ENCODE results near the gene RRM1.
"Not testable (repeated sequence)": the region's sequence is repeated elsewhere in the genome, so short reads cannot be mapped to it uniquely, and the experiment has no call there.

The RRM1 gene

DNA sequence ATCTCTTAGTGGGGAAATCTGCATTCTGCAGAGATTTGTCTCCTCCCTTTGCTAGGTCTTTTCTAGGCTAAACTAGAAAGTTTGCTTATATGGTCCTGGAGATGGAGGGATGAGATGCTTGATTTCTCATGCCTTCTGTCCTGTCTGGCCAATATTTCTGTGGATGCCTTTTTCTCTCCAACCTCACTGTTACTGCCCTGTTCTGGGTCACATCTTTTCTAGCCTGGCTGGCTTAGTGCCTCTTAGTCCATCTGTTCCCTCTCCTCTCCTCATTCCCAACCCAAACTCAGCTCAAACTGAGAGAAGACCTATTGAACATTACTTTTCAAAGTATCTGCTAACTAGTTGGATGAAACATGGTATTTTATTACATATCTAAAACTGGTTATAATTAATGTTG lies 62.0 kb downstream of the RRM1 start:
- Histone ChIP-seq H3K36me3 (ENCODE audit: control insufficient read depth, insufficient read depth, low read length) (no peaks in the 10 kb centered on the region), H3K9me3 (ENCODE audit: control insufficient read depth, low read length) (no peaks in the 10 kb centered on the region), H3K9ac (ENCODE audit: low read length) (no peak overlapping the region), H3K4me1 (ENCODE audit: control insufficient read depth, insufficient read depth, low read length) (no peaks in the 10 kb centered on the region), H3K27me3 (ENCODE audit: control insufficient read depth, insufficient read depth, low read length) (no peaks in the 10 kb centered on the region), H3K4me3 (ENCODE audit: low read length) (no peak overlapping the region)

DNA sequence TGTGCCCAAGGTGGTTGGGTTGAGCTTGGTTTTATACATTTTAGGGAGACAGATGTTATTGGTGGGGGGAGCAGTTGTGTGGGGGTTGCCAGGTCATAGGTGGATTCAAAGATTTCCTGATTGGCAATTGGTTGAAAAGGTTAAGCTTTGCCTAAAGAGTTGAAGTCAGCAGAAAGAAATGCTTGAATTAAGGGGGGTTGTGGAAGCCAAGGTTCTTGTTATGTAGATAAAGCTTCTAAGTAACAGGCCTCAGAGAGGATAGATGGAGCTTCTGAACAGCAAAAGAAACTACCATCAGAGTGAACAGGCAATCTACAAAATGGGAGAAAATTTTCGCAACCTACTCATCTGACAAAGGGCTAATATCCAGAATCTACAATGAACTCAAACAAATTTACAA lies 64.2 kb downstream of the RRM1 start:
- H3K27me3 ChIP-seq (ENCODE audit: control insufficient read depth, insufficient read depth, low read length); H3K36me3 ChIP-seq (ENCODE audit: control insufficient read depth, insufficient read depth, low read length); H3K9me3 ChIP-seq (ENCODE audit: control insufficient read depth, low read length); H3K9ac ChIP-seq (ENCODE audit: low read length); H3K4me3 ChIP-seq (ENCODE audit: low read length); H3K4me1 ChIP-seq (ENCODE audit: control insufficient read depth, insufficient read depth, low read length): not testable (repeated sequence)

DNA sequence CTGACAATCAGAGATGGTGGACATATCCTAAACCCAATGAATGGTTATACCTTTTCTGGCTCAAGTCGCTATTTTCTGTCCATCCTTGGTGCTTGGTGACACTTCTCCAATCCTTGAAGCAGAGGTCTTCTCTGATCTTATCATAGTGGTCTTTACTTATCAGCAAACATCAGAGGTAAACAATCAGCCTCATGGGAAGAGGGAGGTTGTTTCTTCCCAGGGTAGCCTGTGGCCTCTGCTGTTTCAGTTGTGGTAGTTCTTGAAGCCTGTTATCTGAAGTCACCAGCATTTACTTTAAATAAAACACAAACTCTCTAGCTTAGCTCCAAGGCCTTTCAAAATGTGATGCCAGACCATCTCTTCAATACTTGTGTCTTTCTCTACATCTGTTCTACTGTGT lies 66.7 kb downstream of the RRM1 start:
- Histone ChIP-seq H3K9me3 (ENCODE audit: control insufficient read depth, low read length) (no peaks in the 10 kb centered on the region), H3K4me3 (ENCODE audit: low read length) (no peak overlapping the region), H3K27me3 (ENCODE audit: control insufficient read depth, insufficient read depth, low read length) (no peaks in the 10 kb centered on the region), H3K9ac (ENCODE audit: low read length) (no peak overlapping the region), H3K4me1 (ENCODE audit: control insufficient read depth, insufficient read depth, low read length) (no peaks in the 10 kb centered on the region), H3K36me3 (ENCODE audit: control insufficient read depth, insufficient read depth, low read length) (no peaks in the 10 kb centered on the region)

DNA sequence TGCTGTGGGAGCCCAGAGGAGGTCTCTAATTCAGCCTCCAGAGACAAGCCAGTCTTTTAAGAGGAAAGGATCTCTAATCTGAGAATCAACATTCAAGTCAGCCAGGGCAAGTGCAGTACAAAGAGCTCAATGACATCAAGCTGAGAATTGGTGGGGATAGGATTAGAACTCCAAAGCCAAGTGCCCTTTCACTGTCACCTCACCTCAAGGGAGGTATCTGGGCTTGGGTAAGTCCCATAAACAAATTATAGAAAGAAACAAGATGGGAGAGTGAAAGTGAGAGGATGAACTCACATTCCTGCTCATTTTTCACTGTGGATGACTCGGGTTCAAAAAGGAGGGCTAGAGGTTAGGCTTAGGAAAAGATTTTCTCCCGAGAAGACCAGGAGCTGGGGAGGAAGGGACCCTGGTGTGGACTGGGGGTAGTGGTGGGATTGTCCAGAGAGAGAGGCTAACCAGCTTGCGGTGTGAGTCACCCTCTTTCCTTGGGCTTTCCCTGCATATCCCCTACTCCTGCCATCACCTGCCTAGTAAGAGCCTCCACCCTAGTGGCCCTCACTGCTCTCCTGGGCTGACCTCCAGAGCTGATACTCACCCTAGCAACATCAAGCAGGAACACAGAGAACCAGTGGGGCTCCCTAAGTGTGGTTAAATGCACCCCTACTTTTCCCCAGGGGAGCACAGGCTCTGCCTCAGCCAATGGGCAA lies 70.4 kb downstream of the RRM1 start:
- Histone ChIP-seq H3K9me3 (ENCODE audit: control insufficient read depth, low read length) (no peaks in the 10 kb centered on the region), H3K36me3 (ENCODE audit: control insufficient read depth, insufficient read depth, low read length) (no peaks in the 10 kb centered on the region), H3K27me3 (ENCODE audit: control insufficient read depth, insufficient read depth, low read length) (no peaks in the 10 kb centered on the region), H3K9ac (ENCODE audit: low read length) (no peak overlapping the region), H3K4me1 (ENCODE audit: control insufficient read depth, insufficient read depth, low read length) (no peaks in the 10 kb centered on the region), H3K4me3 (ENCODE audit: low read length) (no peak overlapping the region)

DNA sequence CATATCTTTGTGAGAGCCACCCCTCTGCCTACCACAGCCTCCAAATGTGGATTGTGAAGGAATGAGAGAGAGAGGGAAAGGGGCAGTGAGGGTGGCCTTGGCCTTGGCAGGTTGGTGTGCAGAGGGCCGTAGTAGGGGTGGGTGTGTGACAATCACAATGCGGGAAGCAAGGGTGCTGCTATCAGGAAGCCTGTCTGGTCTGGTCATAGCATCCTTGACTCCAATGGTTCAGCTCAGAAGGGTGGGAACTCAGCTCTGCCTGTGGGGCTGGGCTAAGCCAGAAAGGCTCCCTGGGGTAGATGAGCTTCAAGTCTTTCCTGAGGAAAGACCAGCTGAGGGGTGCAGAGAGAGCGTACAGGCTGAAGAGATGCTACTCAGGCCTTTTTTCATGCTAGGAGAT lies 72.7 kb downstream of the RRM1 start:
- no peaks in the 10 kb centered on the region for H3K9me3 ChIP-seq (ENCODE audit: control insufficient read depth, low read length)
- H3K4me3 ChIP-seq (ENCODE audit: low read length), result no peak overlapping the region
- no peak overlapping the region for H3K9ac ChIP-seq (ENCODE audit: low read length)
- H3K27me3 ChIP-seq (ENCODE audit: control insufficient read depth, insufficient read depth, low read length), result no peaks in the 10 kb centered on the region
- no peaks in the 10 kb centered on the region for H3K4me1 ChIP-seq (ENCODE audit: control insufficient read depth, insufficient read depth, low read length)
- no peaks in the 10 kb centered on the region for H3K36me3 ChIP-seq (ENCODE audit: control insufficient read depth, insufficient read depth, low read length)

DNA sequence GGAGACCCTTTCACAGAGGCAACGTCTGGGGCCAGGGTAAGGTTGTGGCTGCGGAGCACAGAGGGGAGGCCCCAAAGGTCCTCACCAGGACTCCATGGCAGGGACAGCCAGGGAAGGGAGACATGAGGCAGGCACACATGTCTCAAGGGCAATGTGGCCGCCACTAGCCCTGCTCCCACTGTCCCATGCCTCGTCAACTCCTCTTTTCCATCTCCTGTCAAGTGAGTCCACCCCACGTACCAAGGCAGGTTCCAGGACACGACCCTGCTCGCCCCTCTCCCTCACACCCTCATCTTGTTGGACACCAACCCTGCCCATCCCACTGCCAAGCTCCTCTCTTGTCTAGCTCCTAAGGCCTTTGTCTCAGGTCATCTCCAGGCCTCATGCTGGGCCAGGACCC lies 73.2 kb downstream of the RRM1 start:
- no peaks in the 10 kb centered on the region for H3K9me3 ChIP-seq (ENCODE audit: control insufficient read depth, low read length)
- no peaks in the 10 kb centered on the region for H3K27me3 ChIP-seq (ENCODE audit: control insufficient read depth, insufficient read depth, low read length)
- H3K4me1 ChIP-seq (ENCODE audit: control insufficient read depth, insufficient read depth, low read length), result no peaks in the 10 kb centered on the region
- no peaks in the 10 kb centered on the region for H3K36me3 ChIP-seq (ENCODE audit: control insufficient read depth, insufficient read depth, low read length)
- H3K9ac ChIP-seq (ENCODE audit: low read length), result no peak overlapping the region
- H3K4me3 ChIP-seq (ENCODE audit: low read length), result no peak overlapping the region

DNA sequence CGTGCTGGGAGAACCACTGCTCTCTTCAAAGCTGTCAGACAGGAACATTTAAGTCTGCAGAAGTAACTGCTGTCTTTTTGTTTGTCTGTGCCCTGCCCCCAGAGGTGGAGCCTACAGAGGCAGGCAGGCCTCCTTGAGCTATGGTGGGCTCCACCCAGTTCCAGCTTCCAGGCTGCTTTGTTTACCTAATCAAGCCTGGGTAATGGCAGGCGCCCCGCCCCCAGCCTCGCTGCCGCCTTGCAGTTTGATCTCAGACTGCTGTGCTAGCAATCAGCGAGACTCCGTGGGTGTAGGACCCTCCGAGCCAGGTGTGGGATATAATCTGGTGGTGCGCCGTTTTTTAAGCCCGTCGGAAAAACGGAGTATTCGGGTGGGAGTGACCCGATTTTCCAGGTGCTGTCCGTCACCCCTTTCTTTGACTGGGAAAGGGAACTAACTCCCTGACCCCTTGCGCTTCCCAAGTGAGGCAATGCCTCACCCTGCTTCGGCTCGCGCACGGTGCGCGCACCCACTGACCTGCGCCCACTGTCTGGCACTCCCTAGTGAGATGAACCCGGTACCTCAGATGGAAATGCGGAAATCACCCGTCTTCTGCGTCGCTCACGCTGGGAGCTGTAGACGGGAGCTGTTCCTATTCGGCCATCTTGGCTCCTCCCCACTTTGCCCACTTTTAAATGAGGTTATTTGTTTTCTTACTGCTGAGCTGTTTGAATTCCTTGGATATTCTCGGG lies 81.2 kb downstream of the RRM1 start:
- H3K9me3 ChIP-seq (ENCODE audit: control insufficient read depth, low read length); H3K27me3 ChIP-seq (ENCODE audit: control insufficient read depth, insufficient read depth, low read length); H3K4me1 ChIP-seq (ENCODE audit: control insufficient read depth, insufficient read depth, low read length); H3K36me3 ChIP-seq (ENCODE audit: control insufficient read depth, insufficient read depth, low read length); H3K9ac ChIP-seq (ENCODE audit: low read length); H3K4me3 ChIP-seq (ENCODE audit: low read length): not testable (repeated sequence)

DNA sequence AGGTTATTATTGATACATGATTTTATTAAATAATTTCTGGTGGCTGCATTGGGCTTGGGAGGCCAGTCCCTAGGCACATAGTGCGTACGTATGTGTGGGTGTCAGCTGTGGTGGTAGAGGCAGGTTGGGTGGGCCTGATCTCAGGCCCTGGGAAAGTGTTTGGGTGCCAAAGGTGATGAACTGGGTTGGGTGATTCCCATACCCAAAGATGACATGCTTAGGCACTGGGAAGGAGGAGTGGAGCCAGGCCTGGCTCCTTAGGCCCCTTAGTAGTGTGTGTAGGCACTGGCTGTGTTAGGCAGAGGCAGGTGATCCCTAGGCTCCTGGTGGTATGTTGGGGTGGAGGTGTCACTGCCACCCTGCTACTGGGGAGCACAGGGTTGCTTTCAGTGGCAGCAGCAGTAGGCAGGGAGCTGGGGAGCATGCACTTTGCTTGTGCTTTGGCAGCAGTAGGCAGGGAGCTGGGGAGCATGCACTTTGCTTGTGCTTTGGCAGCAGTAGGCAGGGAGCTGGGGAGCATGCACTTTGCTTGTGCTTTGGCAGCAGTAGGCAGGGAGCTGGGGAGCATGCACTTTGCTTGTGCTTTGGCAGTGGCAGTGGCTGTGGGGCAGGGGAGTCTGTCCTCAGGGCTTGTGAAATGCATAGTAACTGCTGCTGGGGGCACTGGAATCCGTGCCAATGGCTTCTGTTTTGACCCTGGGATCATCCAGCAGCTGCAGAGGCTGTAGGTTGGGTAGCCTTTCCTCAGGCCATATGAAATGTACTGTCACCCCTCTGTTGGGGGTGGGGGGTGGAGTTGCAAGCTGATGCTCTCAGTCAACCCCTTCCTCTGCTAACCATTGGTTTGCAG lies 84.4 kb downstream of the RRM1 start:
- Histone ChIP-seq H3K36me3 (ENCODE audit: control insufficient read depth, insufficient read depth, low read length) (no peaks in the 10 kb centered on the region), H3K9ac (ENCODE audit: low read length) (no peak overlapping the region), H3K4me3 (ENCODE audit: low read length) (no peak overlapping the region), H3K4me1 (ENCODE audit: control insufficient read depth, insufficient read depth, low read length) (no peaks in the 10 kb centered on the region), H3K9me3 (ENCODE audit: control insufficient read depth, low read length) (no peaks in the 10 kb centered on the region), H3K27me3 (ENCODE audit: control insufficient read depth, insufficient read depth, low read length) (no peaks in the 10 kb centered on the region)

DNA sequence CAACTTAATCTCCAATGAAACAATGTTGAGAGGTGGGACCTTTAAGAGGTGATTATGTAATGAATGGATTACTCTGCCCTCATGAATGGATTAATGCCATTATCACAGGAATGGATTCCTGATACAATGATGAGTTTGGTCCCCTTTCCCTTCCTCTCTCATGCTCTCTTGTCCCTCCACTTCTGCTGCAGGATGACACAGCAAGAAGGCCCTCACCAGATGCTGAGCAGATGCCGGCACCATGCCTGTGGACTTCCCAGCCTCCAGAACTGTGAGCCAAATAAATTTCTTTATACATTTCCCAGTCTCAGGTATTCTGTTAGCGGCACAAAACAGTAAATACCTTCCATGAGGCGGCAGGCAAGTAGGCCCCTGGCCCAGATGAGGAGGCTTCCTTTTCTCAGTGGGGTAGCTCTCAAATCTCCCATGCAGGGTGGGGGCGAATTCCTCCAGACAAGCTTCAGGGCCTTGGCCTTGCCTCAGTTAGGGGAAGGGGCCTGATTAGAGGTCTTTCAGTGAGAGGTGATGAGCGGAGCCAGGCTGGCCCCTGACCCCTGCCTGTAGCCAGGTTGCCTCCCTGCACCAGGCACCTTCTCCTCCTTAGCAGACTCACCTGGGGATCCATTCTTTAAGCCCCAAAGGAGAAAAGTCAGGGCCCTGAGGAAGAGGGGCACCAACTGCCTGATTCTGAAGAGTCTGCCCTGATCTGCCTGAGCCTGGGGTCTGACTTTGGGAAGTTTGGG lies 86.0 kb downstream of the RRM1 start:
- H3K27me3 ChIP-seq (ENCODE audit: control insufficient read depth, insufficient read depth, low read length), result no peaks in the 10 kb centered on the region
- H3K9me3 ChIP-seq (ENCODE audit: control insufficient read depth, low read length), result no peaks in the 10 kb centered on the region
- H3K4me3 ChIP-seq (ENCODE audit: low read length), result no peak overlapping the region
- H3K4me1 ChIP-seq (ENCODE audit: control insufficient read depth, insufficient read depth, low read length), result no peaks in the 10 kb centered on the region
- H3K36me3 ChIP-seq (ENCODE audit: control insufficient read depth, insufficient read depth, low read length), result no peaks in the 10 kb centered on the region
- H3K9ac ChIP-seq (ENCODE audit: low read length), result no peak overlapping the region

DNA sequence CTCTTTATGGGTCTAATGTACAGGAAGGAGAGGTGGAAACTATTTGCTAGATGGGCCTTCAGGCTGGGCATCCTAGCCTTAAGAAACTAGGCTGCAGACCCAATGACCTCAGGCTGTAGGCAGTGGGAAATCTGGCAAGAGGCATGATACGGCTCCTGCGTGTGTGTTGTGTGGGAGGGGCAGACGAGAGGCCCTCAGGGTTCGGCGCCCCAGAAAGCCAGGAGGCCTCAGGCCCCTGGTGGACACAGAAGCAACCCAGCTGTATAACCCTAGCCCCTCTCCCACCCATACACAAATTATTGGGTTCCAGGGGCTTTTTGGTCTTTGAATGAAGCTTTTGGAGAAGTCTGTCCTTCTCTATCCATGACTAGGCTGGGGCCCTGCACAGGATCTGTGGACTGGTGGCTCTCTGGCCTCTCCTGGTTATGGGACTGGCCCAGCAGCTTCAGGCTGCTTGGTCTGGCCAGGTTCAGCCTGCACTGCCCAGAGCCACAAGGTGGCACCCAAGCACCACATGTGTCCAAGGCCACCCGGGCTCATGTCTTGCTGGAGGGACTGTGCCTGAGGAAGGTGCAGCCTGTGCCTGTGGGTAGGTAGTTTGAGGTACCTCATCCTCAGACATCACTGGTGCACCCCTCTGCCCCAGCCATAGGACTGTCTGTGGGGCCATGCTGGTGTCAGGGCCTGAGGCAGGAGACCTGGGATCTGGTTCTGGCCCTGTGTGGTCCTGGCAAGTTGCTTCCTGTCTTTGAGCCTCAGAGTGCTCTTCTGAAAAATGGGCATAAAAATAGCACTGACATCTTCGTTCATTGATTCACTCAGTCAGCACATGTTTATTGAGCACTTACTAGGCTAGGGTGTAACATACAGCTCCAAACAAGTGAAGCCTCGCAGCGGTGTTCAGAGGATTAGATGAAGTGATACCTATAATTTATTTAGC lies 87.5 kb downstream of the RRM1 start:
- H3K4me1 ChIP-seq (ENCODE audit: control insufficient read depth, insufficient read depth, low read length), result no peaks in the 10 kb centered on the region
- H3K27me3 ChIP-seq (ENCODE audit: control insufficient read depth, insufficient read depth, low read length), result no peaks in the 10 kb centered on the region
- H3K9ac ChIP-seq (ENCODE audit: low read length), result no peak overlapping the region
- H3K36me3 ChIP-seq (ENCODE audit: control insufficient read depth, insufficient read depth, low read length), result no peaks in the 10 kb centered on the region
- no peak overlapping the region for H3K4me3 ChIP-seq (ENCODE audit: low read length)
- no peaks in the 10 kb centered on the region for H3K9me3 ChIP-seq (ENCODE audit: control insufficient read depth, low read length)

DNA sequence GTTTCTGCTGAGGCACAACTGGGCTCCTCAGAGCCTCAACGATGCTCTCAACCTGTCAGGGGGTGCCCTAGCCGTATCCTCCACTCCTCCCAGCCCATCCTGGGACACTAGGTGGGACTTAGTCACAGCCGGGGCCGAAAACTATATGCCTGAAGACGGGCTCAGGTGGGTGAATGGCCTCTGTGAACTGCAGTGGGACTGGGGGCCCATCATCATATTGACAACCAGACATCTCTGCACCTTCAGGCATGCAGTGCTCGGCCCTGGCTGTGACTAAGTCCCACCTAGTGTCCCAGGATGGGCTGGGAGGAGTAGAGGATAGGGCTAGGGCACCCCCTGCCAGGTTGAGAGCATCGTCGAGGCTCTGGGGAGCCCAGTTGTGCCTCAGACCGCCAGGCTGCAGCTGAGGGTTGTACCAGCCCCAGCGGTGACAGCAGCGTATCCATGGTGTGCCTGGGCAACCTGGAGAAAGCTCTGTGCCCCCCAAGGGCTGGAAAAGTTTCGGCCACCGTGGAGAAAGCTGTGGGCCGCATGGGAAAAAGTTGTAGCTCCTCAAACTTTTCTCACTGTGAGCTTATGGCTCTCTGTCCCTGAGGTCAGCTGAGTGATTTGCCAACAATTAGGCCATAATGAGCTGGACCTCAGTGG lies 88.9 kb downstream of the RRM1 start:
- Histone ChIP-seq H3K4me1 (ENCODE audit: control insufficient read depth, insufficient read depth, low read length) (peaks cover 3% of the 10 kb centered on the region), H3K4me3 (ENCODE audit: low read length) (no peak overlapping the region), H3K36me3 (ENCODE audit: control insufficient read depth, insufficient read depth, low read length) (no peaks in the 10 kb centered on the region)

More for the DNA sequence above, 88.9 kb downstream of the RRM1 start:
- H3K9ac ChIP-seq (ENCODE audit: low read length), result no peak overlapping the region
- H3K9me3 ChIP-seq (ENCODE audit: control insufficient read depth, low read length), result no peaks in the 10 kb centered on the region
- no peaks in the 10 kb centered on the region for H3K27me3 ChIP-seq (ENCODE audit: control insufficient read depth, insufficient read depth, low read length)

Data from mucosa of stomach (tissue), 1 donor.